ENCODE data around the gene ATG13.
"Not testable (repeated sequence)": the region's sequence is repeated elsewhere in the genome, so short reads cannot be mapped to it uniquely, and the experiment has no call there.

Gene ATG13

DNA sequence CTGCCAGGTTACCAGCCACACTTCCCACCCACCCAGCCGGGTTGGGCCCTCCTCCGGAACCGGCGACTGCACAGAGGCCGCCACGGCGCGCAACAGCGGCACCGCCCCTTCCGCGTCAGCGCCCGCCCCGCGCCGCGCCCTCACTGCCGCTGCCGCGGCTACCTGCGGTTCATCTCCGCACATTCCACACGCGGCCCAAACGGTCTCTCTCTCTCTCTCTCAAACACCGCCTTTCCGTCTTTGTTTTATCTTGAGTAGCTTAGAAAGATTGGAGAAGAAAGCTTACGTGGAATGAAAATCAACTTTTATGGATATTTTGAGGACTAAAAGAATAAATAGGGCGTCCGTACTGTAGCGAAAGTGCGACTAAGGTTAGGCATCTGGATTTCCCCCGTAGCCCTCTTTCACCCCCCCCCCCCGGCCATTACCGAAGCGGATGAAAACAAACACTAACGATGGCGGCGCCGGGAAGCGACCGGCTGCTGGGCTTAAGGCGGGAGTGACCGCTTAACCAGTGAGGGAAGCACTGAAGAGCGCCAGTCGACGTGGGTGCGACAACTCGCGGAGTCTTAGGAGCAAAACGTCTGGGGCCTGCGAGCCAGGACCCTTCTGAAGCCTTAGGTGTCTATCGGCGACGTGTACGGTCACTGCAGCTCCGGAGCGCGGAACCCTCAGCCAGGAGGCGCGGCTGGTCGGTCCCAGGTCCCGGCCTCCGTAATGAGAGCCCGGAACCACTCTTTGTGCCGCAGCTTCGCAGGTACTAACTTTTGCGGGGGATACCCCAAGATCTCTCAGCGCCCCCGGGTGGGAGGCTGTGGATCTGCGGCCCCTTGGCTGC is at the start of gene ATG13, which contains the start of gene HARBI1:
ATG13 (plus strand) TSS at position 420 of the 838 bp plus-strand sequence. CDS start 26,739 bp downstream, outside the sequence.
HARBI1 (minus strand) TSS at position 94 of the 838 bp plus-strand sequence. CDS start 990 bp downstream, outside the sequence.
- DNase-seq = peak; percentile 94

DNA sequence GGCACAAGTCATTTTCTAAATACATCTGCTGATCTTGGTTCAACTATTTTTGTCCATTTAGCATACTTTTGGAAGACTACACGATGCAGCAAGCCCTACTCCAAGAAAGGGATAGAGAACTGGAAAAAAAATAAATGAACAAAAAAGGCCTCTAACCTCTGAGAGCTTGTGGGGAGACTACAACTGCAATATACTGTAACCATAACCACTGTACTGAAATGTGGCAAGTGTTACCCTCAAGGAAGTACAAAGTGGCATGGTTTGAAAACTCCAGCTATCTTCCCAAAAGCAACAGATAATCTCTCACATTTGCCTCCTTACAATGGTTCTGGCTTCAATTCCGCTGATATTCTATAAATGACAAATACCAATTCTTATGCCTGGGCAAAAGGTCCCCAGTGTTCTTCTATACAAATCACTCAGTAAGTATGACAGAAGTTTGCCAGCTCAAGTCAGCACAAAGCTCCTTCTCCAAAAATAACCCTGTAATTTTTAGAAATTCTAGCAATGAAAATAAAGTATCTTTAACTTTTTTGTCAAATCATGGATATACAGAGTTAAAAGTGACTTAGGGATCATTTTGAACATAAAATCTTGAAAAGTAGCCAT is 46.5 kb upstream of the ATG13 start:
- no peak for DNase-seq

DNA sequence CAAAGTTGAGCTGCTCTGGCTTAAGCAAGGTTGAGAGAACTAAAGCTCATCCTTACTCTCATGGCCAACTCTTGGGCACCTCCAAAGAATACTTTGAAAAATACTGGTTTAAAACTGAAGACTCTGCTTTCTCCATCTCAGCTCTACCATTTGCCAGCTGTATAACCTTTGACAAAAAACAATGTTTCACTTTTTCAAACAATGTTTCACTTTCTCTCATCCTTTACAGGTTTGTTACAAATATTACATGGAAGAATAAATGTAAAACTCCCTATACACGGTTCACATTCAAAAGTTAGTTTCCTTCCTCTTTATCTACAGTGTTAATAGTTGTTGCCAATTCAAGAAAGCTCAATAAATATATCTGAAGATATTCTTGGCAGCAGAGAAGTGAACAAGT is 42.7 kb upstream of the ATG13 start:
- no peak for DNase-seq

DNA sequence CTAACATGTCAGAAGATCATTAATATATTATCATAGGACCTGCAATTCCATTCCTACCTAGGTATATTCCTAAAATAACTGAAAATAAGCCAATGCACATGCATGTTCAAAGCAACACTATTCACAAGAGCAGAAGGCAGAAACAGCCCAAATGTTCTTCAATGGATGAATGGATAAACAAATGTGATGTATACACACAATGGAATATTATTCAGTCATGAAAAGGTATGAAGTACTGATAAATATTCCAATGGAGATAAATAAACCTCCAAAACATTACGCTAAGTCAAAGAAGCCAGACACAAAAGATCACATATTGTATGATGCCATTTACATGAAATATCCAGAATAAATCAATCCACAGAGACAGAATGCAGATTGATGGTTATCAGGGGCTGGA is 40.3 kb upstream of the ATG13 start:
- DNase-seq = no peak

DNA sequence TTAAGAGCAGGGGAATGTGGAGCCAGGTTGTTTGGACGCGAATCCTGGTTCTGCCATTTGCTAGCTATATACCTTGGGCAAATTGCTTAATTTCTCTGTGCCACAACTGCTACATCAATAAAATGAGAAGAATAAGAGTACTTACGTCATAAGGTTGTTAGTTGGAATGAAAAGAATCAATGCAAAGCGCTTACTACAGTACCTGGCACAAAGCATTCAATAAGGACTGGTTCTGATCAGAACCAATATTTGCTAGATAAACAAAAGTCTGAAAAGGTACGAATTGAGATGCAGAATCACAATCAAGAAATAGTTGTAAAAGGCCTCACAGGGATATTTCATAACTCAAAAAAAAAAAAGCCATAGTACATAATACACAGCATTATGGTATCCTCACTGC is 34.8 kb upstream of the ATG13 start:
- DNase-seq = no peak

DNA sequence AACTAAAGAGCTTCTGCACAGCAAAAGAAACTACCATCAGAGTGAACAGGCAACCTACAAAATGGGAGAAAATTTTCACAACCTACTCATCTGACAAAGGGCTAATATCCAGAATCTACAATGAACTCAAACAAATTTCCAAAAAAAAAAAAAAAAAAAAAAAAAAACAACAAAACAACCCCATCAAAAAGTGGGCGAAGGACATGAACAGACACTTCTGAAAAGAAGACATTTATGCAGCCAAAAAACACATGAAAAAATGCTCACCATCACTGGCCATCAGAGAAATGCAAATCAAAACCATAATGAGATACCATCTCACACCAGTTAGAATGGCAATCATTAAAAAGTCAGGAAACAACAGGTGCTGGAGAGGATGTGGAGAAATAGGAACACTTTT is 33.8 kb upstream of the ATG13 start:
- not testable (repeated sequence) for DNase-seq

DNA sequence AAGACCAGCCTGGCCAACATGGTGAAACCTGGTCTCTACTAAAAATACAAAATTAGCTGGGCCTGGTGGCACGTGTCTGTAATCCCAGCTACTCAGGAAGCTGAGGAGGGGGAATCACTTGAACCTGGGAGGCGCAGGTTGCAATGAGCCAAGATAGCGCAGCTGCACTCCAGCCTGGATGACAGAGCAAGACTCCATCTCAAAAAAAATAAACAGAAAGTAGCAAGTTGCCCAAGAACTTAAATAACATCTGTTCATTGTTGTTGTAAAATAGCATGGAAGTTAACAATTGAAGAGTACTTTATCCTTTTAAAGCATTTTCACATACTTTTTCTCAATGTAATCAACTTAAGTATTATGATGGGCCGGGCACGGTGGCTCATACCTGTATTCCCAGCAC is 29.2 kb upstream of the ATG13 start:
- no peak for DNase-seq

DNA sequence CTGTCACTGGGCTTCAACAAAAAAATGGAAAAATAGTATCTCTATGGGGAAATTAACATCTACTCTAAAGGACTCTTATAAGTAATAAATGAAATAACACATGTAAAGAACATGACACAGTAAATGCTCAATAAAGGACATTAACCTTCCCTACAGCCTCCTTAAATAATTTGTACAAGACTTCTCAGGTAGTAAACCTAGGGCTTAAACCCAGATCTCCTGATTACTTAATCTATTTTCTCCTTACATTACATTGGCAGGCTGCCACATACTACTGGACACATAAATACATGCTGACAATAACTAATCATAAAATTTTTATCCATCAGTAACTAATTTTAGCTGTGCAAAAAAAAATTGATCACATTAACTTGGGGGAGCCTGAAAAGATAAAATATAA is 28.4 kb upstream of the ATG13 start:
- DNase-seq = no peak

DNA sequence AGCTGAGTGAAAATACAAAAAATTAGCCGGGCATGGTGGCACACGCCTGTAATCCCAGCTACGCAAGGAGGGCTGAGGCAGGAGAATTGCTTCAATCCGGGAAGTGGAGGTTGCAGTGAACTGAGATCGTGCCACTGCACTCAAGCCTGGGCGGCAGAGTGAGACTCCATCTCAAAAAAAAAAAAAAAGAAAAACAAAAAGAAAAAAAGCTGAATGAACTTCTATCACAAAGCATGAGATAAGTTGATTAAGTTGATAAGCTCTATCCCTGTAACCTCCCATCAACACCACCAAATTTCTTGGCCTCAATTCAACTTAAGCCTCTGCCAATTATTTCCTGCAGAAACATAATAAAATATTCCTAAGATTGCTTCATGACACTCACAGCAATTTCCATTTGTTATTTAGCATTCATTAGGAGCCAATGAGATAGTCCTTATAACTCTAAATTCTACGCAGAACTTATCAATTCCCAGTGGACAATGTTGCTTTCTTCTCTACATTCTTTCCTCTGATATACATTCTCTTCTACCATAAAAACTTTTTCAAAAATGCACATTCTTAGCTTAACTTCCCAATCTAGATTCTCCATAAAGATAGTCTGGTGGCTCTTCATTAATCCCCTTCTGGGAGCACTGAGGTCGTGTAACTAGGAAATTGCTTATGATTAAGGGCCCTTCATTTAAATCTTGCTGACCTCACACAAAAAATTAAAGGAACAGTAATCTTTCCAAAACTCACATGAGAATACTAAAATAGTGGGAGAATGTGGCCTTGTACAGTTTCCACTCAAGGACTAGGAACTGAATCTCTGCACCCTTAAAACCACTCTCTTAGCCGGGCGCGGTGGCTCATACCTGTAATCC is 26.4 kb upstream of the ATG13 start:
- no peak for DNase-seq

DNA sequence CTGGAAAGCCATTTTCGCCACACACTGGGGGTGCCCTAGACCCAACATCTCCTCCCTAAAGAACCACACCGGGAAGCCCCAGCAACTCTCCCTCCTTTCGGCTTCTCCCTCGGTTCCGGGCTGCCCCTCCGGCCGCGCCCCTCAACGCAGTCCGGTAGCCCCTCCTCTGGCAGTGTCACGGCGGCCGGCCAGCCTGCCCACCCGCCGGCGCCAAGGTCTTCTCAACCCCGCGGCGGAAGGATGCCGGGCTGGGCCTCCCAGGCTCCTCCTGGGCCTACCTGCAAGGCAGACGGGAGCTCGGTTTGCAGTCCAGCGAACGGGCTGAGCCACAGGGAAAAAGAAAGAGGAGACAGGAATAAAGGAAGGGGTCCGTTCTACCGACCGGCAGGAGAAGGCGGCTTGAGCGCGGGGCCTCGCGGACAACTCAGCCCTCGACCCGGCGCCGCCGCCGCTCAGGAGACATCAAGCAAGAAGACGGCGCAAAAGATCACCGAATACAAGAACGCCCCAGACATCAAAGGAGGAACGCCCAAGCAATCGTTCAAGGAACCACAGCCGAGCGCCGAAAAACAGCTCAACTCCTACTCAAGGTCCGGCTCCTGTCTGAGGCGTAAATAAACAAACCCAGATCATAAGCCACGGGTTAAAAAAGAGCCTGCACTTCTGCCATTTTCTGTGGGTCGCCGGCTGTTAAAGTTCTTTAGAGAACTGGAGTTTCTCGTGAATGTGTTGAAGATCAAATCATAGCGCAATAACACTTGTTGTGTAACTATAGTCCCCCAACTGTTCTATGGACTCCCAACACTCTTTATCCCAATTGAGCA is 23.6 kb upstream of the ATG13 start, which contains the start of gene AMBRA1:
AMBRA1 (minus strand) TSS at position 474 of the 824 bp plus-strand sequence. CDS start 45,643 bp downstream, outside the sequence.
- DNase-seq = peak; percentile 93

DNA sequence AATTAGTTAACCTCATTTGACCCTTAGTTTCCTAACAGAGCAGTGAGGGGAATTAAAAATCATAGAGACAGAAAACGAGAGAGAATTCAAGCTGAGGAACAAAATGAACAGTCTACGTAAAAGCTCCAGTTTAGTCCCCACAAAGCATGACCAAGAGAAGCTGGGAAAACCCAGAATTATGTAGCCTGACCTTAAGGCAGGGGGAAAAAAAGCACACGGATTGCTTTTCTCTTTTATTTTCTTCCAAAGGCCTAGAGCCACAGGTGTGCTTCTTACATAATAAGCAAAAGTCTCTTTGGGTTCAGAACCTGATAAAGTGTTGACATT is 23.0 kb upstream of the ATG13 start:
- DNase-seq = no peak

DNA sequence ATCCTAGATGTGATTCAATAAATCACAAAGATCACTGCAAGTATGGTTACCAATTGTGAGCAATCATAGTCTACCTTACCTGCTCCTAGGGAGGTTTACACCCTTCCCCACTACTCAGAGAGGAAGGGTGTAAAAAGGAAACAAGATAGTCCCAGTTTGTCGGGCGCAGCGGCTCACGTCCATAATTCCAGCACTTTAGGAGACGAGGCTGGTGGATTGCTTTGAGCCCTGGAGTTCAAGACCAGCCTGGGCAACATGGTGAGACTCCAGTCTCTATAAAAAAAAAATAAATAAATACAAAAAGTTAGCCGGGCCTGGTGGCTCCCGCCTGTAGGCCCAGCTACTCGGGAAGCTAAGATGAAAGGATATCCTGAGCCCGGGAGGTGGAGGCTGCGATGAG is 22.6 kb upstream of the ATG13 start:
- no peak for DNase-seq

DNA sequence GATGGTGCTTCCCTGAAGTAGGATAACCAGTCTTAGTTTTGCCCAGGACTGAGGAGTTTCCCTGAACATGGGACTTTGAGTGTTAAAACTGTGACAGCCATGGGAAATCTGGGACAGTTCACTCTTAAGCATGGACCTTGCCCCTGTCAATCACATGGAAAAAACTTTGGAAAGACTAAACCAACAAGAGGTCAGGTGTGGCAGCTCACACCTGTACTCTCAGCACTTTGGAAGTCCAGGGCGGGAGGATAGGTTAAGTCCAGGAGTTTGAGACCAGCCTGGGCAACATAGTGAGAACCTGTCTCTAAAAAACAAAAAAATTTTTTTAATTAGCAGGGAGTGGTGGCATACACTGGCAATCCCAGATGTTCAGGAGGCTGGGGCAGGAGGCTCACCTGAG is 20.2 kb upstream of the ATG13 start:
- DNase-seq = no peak

DNA sequence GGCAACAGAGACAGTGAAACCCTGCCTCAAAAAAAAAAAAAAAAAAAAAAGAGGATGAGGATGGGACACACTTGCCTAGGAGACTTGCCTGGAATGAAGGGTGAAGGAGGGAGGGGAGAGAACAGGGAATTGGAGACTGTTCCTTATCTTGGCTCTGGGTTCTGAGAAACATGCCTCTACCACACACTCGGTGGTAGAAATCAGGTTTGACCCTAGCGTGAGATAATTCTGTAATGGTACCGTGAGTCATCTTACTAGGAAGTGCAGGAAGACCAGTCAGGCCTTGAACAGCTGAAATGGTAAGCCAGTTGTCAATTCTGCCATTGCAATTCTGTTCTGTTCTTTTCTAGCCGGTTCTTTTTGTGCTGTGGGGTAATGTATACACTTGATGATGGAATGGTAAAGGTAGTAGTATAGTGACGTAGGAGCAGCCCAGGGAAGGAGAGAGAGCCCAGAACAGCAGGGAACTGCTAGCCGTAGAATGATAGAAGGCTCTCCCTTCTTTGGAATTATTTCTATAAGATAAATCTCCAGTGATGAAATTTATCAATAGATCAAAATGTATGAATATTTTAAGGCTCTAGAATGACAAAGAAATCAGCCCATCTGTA is 19.6 kb upstream of the ATG13 start:
- no peak for DNase-seq

DNA sequence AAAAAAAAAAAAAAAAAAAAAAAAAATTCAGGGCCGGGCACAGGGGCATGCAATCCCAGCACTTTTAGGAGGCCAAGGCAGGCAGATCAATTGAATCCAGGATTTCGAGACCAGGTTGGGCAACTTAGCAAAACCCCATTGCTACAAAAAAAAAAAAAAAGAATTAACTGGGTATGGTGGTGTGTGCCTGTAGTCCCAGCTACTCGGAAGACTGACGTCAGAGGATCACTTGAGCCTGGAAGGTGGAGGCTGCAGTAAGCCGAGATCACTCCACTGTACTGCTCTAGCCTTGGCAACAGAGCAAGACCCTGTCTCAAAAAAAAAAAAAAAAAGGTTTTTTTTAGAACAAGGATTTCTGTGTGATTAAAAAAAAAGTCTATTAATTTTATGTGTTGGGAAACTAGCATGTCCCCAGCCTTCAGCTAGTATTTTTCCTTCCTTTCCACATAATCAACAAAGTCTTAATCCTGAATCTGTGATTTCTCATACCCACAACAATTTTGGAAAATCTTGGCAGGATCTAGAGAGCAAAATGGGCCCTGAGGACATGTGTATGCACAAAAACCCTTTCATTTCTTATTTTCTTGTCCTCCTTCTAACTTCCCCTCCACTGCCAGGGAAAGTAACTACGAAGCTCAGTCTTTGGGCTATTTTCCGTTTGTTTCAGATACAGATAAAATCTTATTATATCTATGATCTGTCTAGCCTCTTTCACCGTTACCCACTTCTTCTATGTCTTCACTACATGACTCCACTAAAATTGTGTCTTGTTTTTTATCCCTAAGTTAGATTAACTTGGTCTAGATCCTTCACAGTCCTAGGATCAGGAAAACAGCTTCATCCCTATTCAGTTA is 17.8 kb upstream of the ATG13 start:
- no peak for DNase-seq

DNA sequence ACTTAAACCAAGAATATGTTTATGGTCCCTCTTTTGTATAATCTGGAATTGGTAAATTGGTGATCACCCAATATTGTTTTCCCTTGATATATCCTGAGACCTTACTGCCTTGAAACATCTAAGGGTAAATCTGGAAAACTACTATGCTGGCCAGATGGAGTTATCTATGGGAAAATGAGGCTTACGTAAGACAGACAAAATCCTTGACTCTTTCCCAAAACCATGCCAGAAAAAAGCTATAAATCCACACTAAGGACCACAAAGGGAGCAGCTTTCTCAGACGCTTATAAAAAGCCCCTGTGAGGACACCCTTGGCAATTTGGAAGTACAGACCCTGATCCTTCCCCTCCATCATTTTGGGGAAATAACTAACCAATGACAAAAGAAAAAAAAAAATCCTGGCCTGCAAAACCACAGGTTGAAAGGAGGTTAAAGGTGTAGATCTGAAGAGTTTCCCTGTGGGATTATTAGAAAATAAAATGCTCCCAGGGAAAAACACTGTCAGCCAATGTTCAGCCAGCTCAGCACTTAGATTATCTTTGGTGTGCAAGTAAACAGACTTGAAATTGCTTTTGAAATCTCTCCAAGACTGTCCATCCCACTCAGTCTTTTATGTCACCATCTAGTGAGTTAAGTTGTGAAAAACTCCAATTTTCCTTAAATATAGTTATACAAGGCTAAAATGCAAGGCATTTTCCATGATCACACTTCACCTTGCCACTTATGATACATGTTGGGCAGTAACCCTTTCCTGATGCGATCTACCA is 17.0 kb upstream of the ATG13 start:
- DNase-seq = no peak

DNA sequence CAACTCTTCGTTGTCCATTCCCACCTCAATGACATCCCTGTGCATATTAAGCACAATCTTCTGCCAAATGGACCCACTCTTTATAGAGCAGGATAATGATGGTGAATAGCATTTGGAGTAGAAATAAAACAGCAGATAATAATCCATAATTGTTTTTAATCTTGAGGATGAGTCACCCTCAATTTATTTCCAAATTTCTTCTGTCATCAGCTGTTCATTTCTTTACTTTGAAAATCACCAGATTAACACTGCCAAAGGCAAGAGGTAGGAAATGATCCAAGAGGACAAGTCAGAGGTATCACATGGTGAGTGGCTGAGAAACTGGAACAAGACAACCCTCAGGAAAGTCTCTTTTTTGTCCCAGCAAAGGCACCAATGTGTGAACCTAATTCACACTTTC is 16.2 kb upstream of the ATG13 start:
- DNase-seq = no peak

DNA sequence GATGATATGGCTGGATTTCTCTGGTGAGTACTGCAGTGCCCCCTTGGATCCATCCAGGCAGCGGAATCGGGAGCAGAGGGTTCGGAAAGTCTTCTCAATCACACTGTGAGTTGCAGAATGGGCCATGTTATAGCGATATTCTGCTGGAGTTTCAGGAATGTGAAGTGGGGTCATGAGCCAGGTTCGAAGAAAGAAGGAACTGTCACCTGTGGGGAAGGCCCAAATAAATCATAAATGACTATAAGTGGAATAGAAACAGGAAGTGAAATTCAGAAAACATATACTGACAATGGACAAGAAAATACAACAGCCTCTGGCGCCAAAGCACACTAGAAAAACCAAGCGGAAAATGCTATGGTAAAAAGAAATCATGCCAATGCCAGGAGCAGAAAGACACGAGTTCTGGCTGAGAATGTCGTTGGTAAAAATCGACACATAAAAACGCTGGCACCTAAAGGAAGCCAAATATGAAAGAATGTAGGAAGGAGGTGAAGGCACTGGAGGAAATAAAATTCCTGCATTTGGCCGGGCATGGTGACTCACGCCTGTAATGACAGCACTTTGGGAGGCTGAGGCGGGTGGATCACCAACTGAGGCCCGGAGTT is 13.5 kb upstream of the ATG13 start:
- DNase-seq = no peak

DNA sequence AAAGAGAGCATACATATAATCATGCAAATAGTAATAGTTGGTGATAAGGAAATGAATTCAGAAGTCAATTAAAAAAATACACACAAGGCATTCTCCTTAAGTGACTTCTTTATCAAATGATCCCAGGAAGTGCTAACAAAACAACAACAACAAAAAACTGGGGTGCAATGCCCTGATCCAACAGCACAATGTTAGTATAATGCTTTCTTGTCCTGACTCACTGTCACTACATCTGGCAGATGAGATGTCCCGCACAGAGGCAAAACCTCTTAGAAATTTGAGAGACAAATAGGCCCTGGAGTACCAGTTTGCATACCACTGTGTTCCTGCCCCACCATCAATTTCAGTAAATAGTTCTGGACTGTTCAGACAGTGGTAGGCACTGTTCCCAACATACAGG is 12.6 kb upstream of the ATG13 start:
- no peak for DNase-seq

DNA sequence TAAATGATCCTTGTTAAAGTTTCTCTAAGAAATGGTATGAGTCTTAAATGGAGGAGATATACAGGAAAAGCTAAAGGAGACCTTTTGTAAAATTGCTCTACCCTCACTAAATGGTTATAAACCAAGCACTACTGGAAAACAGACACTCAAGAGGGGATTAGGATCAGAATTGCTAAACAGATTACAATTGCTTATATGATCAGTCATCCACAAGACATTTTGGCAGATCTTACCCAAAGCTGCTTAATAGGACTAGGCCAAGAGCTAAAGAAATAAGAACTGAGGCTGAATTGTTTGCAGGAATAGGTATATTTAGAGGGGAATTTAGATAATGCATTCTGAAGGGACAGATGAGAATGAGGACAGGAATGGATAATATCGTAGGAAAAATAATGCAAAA is 9.8 kb upstream of the ATG13 start:
- no peak for DNase-seq

Data from femur (tissue), 1 donor.